Thyroid gland (tissue), 4 donors: Measurements from ENCODE around the gene TMPO.

ENCODE experiments used
- CTCF ChIP-seq, 6 experiments: fragments of 200-600 bp in 3 of 6; fragments of 450-650 bp in 3 of 6; sonication (generic) in 3 of 6; IDR thresholded peaks; one replicate each; pipeline ENCODE4 v1.5.1; 2016 to 2019; ENCODE audit warnings: antibody characterized with exemption in 6 of 6, mild to moderate bottlenecking in 2 of 6, inconsistent platforms in 1 of 6, moderate library complexity in 1 of 6
- POLR2A ChIP-seq, 2 donors: fragments of 450-650 bp; IDR thresholded peaks; one replicate each; pipeline ENCODE4 v1.6.1; 2017; ENCODE audit warnings: antibody characterized with exemption in 2 of 2, mild to moderate bottlenecking in 2 of 2, moderate library complexity in 1 of 2

DNA sequence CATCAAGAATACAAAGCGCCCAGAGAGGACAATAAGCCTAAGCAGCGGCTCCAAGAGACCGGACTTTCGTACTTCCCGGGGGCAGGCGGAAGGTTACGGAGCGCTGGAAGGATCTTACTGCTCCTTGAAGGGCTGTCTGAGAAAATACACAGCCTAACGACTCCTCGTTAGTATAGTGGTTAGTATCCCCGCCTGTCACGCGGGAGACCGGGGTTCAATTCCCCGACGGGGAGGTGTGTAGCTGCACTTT is 12.1 kb upstream of the TMPO start:
- TF ChIP-seq CTCF (IDR thresholded peaks at IDR 0.05), result no peak
- no peak for TF ChIP-seq POLR2A (IDR thresholded peaks at IDR 0.05)
